Heart left ventricle (tissue), 13 donors: ENCODE data around the gene RBMXL3.

Experiments used
- CTCF ChIP-seq, 12 donors: fragments of 200-600 bp; sonication (generic) in 4 of 12; IDR thresholded peaks; one replicate each; pipeline versions ENCODE4 v1.5.0 to v1.8.0; 2018 to 2022; ENCODE audit warnings: antibody characterized with exemption in 12 of 12, mild to moderate bottlenecking in 5 of 12
- POLR2A ChIP-seq, 2 donors: fragments of 450-650 bp; IDR thresholded peaks; one replicate each; pipeline ENCODE4 v1.6.1; 2017; ENCODE audit warnings: antibody characterized with exemption in 2 of 2, mild to moderate bottlenecking in 2 of 2, moderate library complexity in 2 of 2
- donor health status: ischemic (EF 13 %, LVEDD 7.1; RV severe dilation, severe dysfunction).
- donor health status: DM: no; HTN: yes; CAD: no.
- donor health status: DM: no; HTN: no; CAD: no.
- donor health status: ischemic (EF 25% LVEDD 6.9; RV normal size, moderate dysfunction).
- donor health status: ischemic (EF 25% LVEDD 5.7; RV mildly dilated, moderate dysfunction).
- donor health status: ischemic (EF 35%, LVEDD 5.7; RV mildly dilated, moderate dysfunction).
- donor health status: nonischemic (EF 11% LVEDD 7.7; RV severe dilation, severe dysfunction).
- donor health status: DM: yes; HTN: yes; CAD: no.
- donor health status: PGD.
- donor health status: ischemic (EF 29% LVEDD 5.4; RV normal size, mild dysfunction).
- donor health status: nonischemic (EF 23%, LVEDD 6.1; RV moderate dilation, normal function).

- TF ChIP-seq CTCF (IDR thresholded peaks at IDR 0.05) = no peak
- no peak for TF ChIP-seq POLR2A (IDR thresholded peaks at IDR 0.05)
These were observed 731 bp downstream of the RBMXL3 start for GRCh38 chrX:115189646-115190635.
